Measurements from ENCODE around the gene TUT4.

TUT4 gene

DNA sequence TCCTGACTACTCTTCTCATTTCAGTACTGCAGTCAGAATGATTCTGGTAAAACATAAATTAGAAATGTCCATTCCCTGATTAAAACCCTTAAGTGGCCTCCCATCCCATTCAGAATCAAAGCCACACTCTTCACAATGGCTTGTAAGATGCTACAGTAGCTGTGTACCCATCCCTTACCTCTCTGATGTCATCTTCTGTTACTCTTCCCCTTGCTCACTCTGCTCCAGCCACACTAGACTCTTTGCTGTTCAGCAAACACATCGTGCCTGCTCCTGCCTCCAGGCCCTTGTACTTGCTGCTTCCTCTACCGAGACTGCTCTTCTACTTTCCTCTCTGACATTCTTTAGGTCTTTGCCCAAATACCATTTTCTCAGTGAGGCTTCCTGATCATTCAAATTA, 45.0 kb upstream of the TUT4 start:
- no peak for DNase-seq (ENCODE audit: low read depth)
- no peak overlapping the region for H3K4me3 ChIP-seq (ENCODE audit: low read depth, low read length)
- TF ChIP-seq, protein P1, sequence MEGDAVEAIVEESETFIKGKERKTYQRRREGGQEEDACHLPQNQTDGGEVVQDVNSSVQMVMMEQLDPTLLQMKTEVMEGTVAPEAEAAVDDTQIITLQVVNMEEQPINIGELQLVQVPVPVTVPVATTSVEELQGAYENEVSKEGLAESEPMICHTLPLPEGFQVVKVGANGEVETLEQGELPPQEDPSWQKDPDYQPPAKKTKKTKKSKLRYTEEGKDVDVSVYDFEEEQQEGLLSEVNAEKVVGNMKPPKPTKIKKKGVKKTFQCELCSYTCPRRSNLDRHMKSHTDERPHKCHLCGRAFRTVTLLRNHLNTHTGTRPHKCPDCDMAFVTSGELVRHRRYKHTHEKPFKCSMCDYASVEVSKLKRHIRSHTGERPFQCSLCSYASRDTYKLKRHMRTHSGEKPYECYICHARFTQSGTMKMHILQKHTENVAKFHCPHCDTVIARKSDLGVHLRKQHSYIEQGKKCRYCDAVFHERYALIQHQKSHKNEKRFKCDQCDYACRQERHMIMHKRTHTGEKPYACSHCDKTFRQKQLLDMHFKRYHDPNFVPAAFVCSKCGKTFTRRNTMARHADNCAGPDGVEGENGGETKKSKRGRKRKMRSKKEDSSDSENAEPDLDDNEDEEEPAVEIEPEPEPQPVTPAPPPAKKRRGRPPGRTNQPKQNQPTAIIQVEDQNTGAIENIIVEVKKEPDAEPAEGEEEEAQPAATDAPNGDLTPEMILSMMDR (IDR thresholded peaks at IDR 0.05; ENCODE audit: low read depth, low read length, missing control alignments) = no peak

DNA sequence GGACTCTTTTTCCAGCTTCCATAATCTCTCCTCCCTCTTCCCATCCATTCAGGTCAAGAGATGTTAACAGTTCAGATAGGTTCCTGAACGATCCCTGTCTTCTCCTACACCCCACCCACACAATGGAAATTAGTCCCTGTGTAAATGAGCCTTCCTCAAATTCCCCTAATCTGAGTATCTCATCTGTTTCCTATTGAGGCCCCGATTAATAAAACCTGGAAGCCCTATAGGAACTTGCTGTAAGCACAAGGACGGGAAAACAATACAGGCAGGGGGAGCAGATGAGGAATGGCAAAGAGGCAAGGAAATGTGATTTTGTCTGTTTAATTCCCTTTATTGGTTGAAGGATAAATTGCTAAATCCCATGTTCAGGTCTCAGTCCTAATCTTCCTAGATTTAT, 42.2 kb upstream of the TUT4 start:
- TF ChIP-seq, protein P1 (IDR thresholded peaks at IDR 0.05; ENCODE audit: low read depth, low read length, missing control alignments) = no peak
- no peak overlapping the region for H3K4me3 ChIP-seq (ENCODE audit: low read depth, low read length)
- DNase-seq (ENCODE audit: low read depth) = no peak

DNA sequence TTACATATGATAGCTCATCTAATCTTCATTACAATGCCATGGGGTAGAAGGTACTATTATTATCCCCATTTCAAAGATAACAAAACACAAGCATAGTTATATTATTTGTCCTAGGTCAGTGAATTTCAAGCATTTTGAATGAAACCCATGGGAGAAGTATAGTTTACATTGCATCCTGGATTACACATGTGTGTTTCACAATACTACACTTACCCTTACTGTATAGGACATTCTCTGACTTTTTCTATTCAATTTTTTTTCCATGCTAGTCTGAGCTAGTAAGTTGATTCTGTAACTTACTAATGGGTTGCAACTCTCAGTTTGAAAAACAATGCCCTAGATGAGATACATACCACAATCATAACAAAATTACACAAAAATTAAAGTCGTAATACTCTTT, 40.6 kb upstream of the TUT4 start:
- no peak overlapping the region for H3K4me3 ChIP-seq (ENCODE audit: low read depth, low read length)
- TF ChIP-seq, protein P1 (IDR thresholded peaks at IDR 0.05; ENCODE audit: low read depth, low read length, missing control alignments) = no peak
- no peak for DNase-seq (ENCODE audit: low read depth)

DNA sequence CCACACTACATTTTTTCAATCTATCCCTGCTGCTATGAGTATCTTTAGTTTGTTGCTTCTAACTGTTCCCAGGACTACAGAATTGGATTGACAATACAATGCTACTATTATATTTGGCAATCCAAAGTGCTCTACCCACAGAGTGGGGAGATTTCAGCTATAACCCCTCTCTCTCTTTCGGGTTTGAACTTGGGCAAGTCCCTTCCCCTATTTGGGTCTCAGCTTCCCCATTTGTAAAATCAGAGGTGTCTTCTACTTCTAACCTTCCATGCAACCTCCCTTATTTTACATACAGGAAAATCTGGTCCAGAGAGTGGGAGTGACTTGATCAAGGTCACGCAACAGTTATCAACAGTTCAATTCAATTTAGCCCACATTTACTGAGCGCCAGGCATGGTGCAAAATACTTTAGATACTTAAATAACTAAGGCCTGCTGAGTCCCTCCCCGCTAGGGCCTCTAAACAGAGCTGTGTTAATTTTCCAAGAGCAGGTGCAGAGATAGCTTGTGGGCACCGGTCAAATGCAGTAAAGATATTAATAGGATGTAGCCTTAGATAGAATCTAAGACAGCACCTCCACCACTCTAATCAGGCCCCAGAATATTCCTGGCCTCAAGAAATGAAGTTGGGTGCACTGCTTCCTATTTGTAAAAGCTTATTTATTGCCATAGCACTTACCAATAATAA, 39.9 kb upstream of the TUT4 start:
- DNase-seq (ENCODE audit: low read depth) = no peak
- TF ChIP-seq, protein P1 (IDR thresholded peaks at IDR 0.05; ENCODE audit: low read depth, low read length, missing control alignments) = no peak
- no peak overlapping the region for H3K4me3 ChIP-seq (ENCODE audit: low read depth, low read length)

DNA sequence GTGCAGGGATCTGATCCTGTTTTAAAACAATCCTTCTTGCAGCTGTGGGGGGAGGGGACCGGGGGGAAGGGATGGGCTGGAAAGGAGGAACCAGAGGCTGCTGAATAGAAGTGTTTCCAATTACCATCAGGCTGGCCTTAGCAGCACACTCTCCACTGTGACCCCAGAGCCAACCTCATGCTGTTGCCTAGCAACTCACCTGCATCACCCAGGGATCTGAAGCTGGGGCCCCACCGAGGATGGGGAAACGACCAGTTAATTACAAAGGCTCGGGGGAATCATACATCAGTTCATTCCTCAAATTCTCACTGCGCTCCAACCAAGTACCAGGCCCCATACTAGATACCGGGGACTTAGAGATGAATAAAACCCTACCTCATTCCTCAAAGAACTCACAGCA, 37.4 kb upstream of the TUT4 start:
- H3K4me3 ChIP-seq (ENCODE audit: low read depth, low read length) = no peak overlapping the region
- TF ChIP-seq, protein P1 (IDR thresholded peaks at IDR 0.05; ENCODE audit: low read depth, low read length, missing control alignments) = no peak
- no peak for DNase-seq (ENCODE audit: low read depth)

DNA sequence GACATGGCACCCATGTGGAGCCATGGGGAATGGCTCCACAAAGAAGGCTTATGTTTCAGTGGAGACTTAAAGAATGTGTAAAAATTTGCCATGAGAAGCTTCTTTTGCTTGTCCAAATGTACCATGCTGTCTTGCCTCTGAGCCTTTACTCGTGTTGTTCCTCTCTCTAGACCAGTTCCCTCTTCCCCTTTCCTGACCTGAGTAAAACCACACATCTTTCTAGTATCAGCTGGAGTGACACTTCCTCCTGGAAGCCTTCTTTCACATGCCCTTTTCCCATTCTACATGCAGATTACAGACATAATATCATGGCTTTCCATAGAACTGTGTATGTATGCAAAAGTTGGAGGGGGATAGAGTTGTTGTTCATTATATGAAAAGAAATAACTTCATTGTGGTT, 35.6 kb upstream of the TUT4 start:
- DNase-seq (ENCODE audit: low read depth) = no peak
- no peak overlapping the region for H3K4me3 ChIP-seq (ENCODE audit: low read depth, low read length)
- TF ChIP-seq, protein P1 (IDR thresholded peaks at IDR 0.05; ENCODE audit: low read depth, low read length, missing control alignments) = no peak

DNA sequence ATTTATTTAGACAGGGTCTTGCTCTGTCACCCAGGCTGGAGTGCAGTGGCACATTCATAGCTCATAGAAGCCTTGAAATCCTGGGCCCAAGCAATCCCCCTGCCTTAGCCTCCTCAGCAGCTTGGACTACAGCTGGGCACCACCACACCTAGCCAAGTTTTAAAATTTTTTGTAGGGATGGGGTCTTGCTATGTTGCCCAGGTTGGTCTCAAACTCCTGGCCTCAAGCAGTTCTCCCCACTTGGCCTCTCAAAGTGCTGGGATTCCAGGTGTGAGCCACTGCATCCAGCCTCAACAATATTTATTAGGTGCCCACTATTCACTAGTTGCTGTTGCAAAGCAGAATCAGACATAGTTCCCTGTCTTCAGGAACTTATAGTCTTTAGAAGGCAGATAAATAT, 35.1 kb upstream of the TUT4 start:
- H3K4me3 ChIP-seq (ENCODE audit: low read depth, low read length) = no peak overlapping the region
- DNase-seq (ENCODE audit: low read depth) = no peak
- TF ChIP-seq, protein P1 (IDR thresholded peaks at IDR 0.05; ENCODE audit: low read depth, low read length, missing control alignments) = no peak
